Uterus (tissue), 2 donors: Measurements from ENCODE around the gene SLC4A2.

ENCODE experiments used
- CTCF ChIP-seq, 4 experiments: fragments of 200-600 bp in 2 of 4; fragments of 450-650 bp in 2 of 4; sonication (generic) in 2 of 4; IDR thresholded peaks; one replicate each; pipeline ENCODE4 v1.5.1; 2016 to 2019; ENCODE audit warnings: antibody characterized with exemption in 4 of 4, mild to moderate bottlenecking in 2 of 4, moderate library complexity in 1 of 4
- POLR2A ChIP-seq, 2 donors: fragments of 450-650 bp; IDR thresholded peaks; one replicate each; pipeline ENCODE4 v1.6.1; 2016; ENCODE audit warnings: antibody characterized with exemption in 2 of 2, mild to moderate bottlenecking in 1 of 2, moderate library complexity in 1 of 2

GRCh38 chr7:151080067-151080521 lies 20.7 kb downstream of the SLC4A2 start:
- TF ChIP-seq CTCF (IDR thresholded peaks at IDR 0.05) (no peak), POLR2A (IDR thresholded peaks at IDR 0.05) (no peak)
